ENCODE results near the gene ROBO1.

The ROBO1 gene

GRCh38 chr3:79297245-79297960 is 470.4 kb downstream of the ROBO1 start:
- no peak for DNase-seq

GRCh38 chr3:79286882-79287281 is 480.9 kb downstream of the ROBO1 start:
- no peak for DNase-seq

GRCh38 chr3:79285871-79286270 is 481.9 kb downstream of the ROBO1 start:
- DNase-seq, result no peak

- DNase-seq, result no peak
Observed at GRCh38 chr3:79285380-79285779, 482.4 kb downstream of the ROBO1 start.

- DNase-seq, result no peak
Observed at GRCh38 chr3:79284781-79285180, 483.0 kb downstream of the ROBO1 start.

GRCh38 chr3:79278681-79279080 is 489.1 kb downstream of the ROBO1 start:
- DNase-seq, result no peak

GRCh38 chr3:79268422-79268821 is 499.4 kb downstream of the ROBO1 start:
- DNase-seq, result no peak

GRCh38 chr3:79264892-79265291 is 502.9 kb downstream of the ROBO1 start:
- DNase-seq, result no peak

GRCh38 chr3:79263423-79263822 is 504.4 kb downstream of the ROBO1 start:
- no peak for DNase-seq

- no peak for DNase-seq
Observed at GRCh38 chr3:79258479-79258878, 509.3 kb downstream of the ROBO1 start.

GRCh38 chr3:79257791-79258190 is 510.0 kb downstream of the ROBO1 start:
- DNase-seq, result no peak

GRCh38 chr3:79255702-79256101 is 512.1 kb downstream of the ROBO1 start:
- DNase-seq, result no peak

GRCh38 chr3:79255292-79255691 is 512.5 kb downstream of the ROBO1 start:
- DNase-seq, result no peak

GRCh38 chr3:79253704-79254103 is 514.1 kb downstream of the ROBO1 start:
- DNase-seq, result no peak

GRCh38 chr3:79253271-79253670 is 514.5 kb downstream of the ROBO1 start:
- DNase-seq, result no peak

- no peak for DNase-seq
Observed at GRCh38 chr3:79250746-79251145, 517.1 kb downstream of the ROBO1 start.

- no peak for DNase-seq
Observed at GRCh38 chr3:79249701-79250100, 518.1 kb downstream of the ROBO1 start.

- DNase-seq, result no peak
Observed at GRCh38 chr3:79247725-79248043, 520.1 kb downstream of the ROBO1 start.

GRCh38 chr3:79246875-79247724 is 520.7 kb downstream of the ROBO1 start:
- DNase-seq, result no peak

- no peak for DNase-seq
Observed at GRCh38 chr3:79245284-79246138, 522.3 kb downstream of the ROBO1 start.

- DNase-seq, result no peak
Observed at GRCh38 chr3:79236496-79236895, 531.3 kb downstream of the ROBO1 start.

GRCh38 chr3:79233431-79234060 is 534.3 kb downstream of the ROBO1 start:
- no peak for DNase-seq

- no peak for DNase-seq
Observed at GRCh38 chr3:79230266-79230665, 537.5 kb downstream of the ROBO1 start.
